Measurements from ENCODE around the gene TSPAN15.

The TSPAN15 gene

GRCh38 chr10:69553328-69553727 is 102.1 kb downstream of the TSPAN15 start:
- no peak overlapping the region for H3K4me3 ChIP-seq (ENCODE audit: low read depth, low read length)
- no peak for TF ChIP-seq CTCF (IDR thresholded peaks at IDR 0.05; ENCODE audit: borderline replicate concordance, insufficient read depth, low read depth, low read length)

GRCh38 chr10:69554611-69555010 is 103.3 kb downstream of the TSPAN15 start:
- no peak for TF ChIP-seq CTCF (IDR thresholded peaks at IDR 0.05; ENCODE audit: borderline replicate concordance, insufficient read depth, low read depth, low read length)
- no peak overlapping the region for H3K4me3 ChIP-seq (ENCODE audit: low read depth, low read length)
